Neural cell (in vitro differentiated cells): ENCODE measurements around the gene ARHGEF10L. TPM values are rescaled to one million over a fixed set of nuclear protein-coding genes. Genes with fewer than 3 reads are reported as not detected.

Experiments
- H2AFZ ChIP-seq: fragments of 200-600, 300-800 bp; sonication (generic), shearing (Covaris generic); 2 replicates; pipeline ENCODE4 v1.6.0; 2014; ENCODE audit warnings: low read depth, mild to moderate bottlenecking, antibody characterized with exemption, low read length, moderate library complexity
- H3F3A ChIP-seq: fragments of 200-600 bp; shearing (Covaris generic); 2 replicates; pipeline ENCODE4 v1.6.1; 2016; ENCODE audit warnings: mild to moderate bottlenecking, moderate library complexity, mixed read lengths, antibody characterized with exemption, low read length; ENCODE audit not compliant: insufficient read depth, poor library complexity, severe bottlenecking
- H3K27ac ChIP-seq: fragments of 200-600, 300-800 bp; sonication (generic), shearing (Covaris generic); 2 replicates; pipeline ENCODE4 v1.5.1; 2014; ENCODE audit warnings: mild to moderate bottlenecking, low read length, moderate library complexity
- H3K27me3 ChIP-seq: fragments of 300-800, 200-600 bp; sonication (generic), shearing (Covaris generic); 2 replicates; pipeline ENCODE4 v1.6.0; 2014; ENCODE audit warnings: mild to moderate bottlenecking, low read depth, low read length, moderate library complexity; ENCODE audit not compliant: insufficient read depth
- H3K36me3 ChIP-seq: fragments of 300-800, 200-600 bp; sonication (generic), shearing (Covaris generic); 2 replicates; pipeline ENCODE4 v1.5.1; 2014; ENCODE audit warnings: mild to moderate bottlenecking, antibody characterized with exemption, low read length, moderate library complexity; ENCODE audit not compliant: insufficient read depth
- H3K4me2 ChIP-seq: fragments of 300-800, 200-600 bp; sonication (generic), shearing (Covaris generic); 2 replicates; pipeline ENCODE4 v1.6.0; 2014; ENCODE audit warnings: mild to moderate bottlenecking, low read length
- H3K4me3 ChIP-seq: fragments of 300-800, 200-600 bp; sonication (generic), shearing (Covaris generic); 2 replicates; pipeline ENCODE4 v1.5.1; 2014; ENCODE audit warnings: mild to moderate bottlenecking, low read length, moderate library complexity
- H3K79me2 ChIP-seq: fragments of 200-600 bp; shearing (Covaris generic); replicated peaks from 2 replicates; pipeline ENCODE4 v1.6.0; 2014; ENCODE audit warnings: mild to moderate bottlenecking, low read length, moderate library complexity; ENCODE audit not compliant: insufficient read depth
- H3K9ac ChIP-seq: fragments of 300-800, 200-600 bp; sonication (generic), shearing (Covaris generic); 2 replicates; pipeline ENCODE4 v1.6.1; 2016; ENCODE audit warnings: mild to moderate bottlenecking, low read length, mixed read lengths
- H3K9me2 ChIP-seq: fragments of 200-600 bp; shearing (Covaris generic); 2 replicates; pipeline ENCODE4 v1.6.1; 2016; ENCODE audit warnings: mild to moderate bottlenecking, low read length, mixed read lengths; ENCODE audit not compliant: insufficient read depth
- H3K9me3 ChIP-seq: fragments of 200-600, 300-800 bp; sonication (generic), shearing (Covaris generic); 2 replicates; pipeline ENCODE4 v1.6.1; 2016; ENCODE audit warnings: mild to moderate bottlenecking, mixed run types, low read length, moderate library complexity, mixed read lengths
- H4K20me1 ChIP-seq: fragments of 200-600 bp; shearing (Covaris generic); 2 replicates; pipeline ENCODE4 v1.6.1; 2016; ENCODE audit warnings: mild to moderate bottlenecking, mixed run types; ENCODE audit not compliant: insufficient read depth
- CTCF ChIP-seq: fragments of 450-650 bp; IDR thresholded peaks from 2 replicates; pipeline ENCODE4 v1.5.1; 2014; ENCODE audit warnings: antibody characterized with exemption, mild to moderate bottlenecking, moderate library complexity; ENCODE audit not compliant: poor library complexity, severe bottlenecking
- EP300 ChIP-seq: fragments of 450-650 bp; conservative IDR thresholded peaks from 2 replicates; pipeline ENCODE4 v1.6.1; 2014; ENCODE audit warnings: antibody characterized with exemption, mild to moderate bottlenecking, moderate library complexity; ENCODE audit not compliant: poor library complexity, severe bottlenecking
- EZH2 ChIP-seq: fragments of 200-600, 300-800 bp; shearing (Covaris generic), sonication (generic); IDR thresholded peaks from 2 replicates; pipeline ENCODE4 v1.6.1; 2014; ENCODE audit warnings: antibody characterized with exemption, low read length, borderline replicate concordance, mild to moderate bottlenecking; ENCODE audit not compliant: insufficient read depth, poor library complexity, severe bottlenecking
- MXI1 ChIP-seq: fragments of 450-650 bp; conservative IDR thresholded peaks from 2 replicates; pipeline ENCODE4 v1.6.1; 2014; ENCODE audit warnings: antibody characterized with exemption, mild to moderate bottlenecking; ENCODE audit not compliant: poor library complexity, severe bottlenecking
- POLR2AphosphoS5 ChIP-seq: IDR thresholded peaks from 2 replicates; pipeline ENCODE4 v1.6.1; 2012
- RAD21 ChIP-seq: fragments of 450-650 bp; conservative IDR thresholded peaks from 2 replicates; pipeline ENCODE4 v1.6.1; 2014; ENCODE audit warnings: antibody characterized with exemption, mild to moderate bottlenecking, moderate library complexity
- SMC3 ChIP-seq: fragments of 450-650 bp; conservative IDR thresholded peaks from 2 replicates; pipeline ENCODE4 v1.6.1; 2014; ENCODE audit warnings: antibody characterized with exemption, mild to moderate bottlenecking, moderate library complexity; ENCODE audit not compliant: poor library complexity
- TAF1 ChIP-seq: IDR thresholded peaks from 2 replicates; pipeline ENCODE4 v1.6.1; 2012; ENCODE audit warnings: low read depth
- polyA plus RNA-seq: library from polyadenylated mRNA; depleted of rRNA; stranded (reverse); fragments of >200 nt; gene quantifications from 2 replicates; pipeline ENCODE4 v1.2.3, GENCODE V29; 2014
- TF ChIP-seq, protein P1 (sequence below): IDR thresholded peaks from 2 replicates; pipeline ENCODE4 v1.6.1; 2012; ENCODE audit warnings: borderline replicate concordance

The ARHGEF10L gene
- polyA plus RNA-seq, 1 donor from 2014 or later, result 123 TPM

DNA sequence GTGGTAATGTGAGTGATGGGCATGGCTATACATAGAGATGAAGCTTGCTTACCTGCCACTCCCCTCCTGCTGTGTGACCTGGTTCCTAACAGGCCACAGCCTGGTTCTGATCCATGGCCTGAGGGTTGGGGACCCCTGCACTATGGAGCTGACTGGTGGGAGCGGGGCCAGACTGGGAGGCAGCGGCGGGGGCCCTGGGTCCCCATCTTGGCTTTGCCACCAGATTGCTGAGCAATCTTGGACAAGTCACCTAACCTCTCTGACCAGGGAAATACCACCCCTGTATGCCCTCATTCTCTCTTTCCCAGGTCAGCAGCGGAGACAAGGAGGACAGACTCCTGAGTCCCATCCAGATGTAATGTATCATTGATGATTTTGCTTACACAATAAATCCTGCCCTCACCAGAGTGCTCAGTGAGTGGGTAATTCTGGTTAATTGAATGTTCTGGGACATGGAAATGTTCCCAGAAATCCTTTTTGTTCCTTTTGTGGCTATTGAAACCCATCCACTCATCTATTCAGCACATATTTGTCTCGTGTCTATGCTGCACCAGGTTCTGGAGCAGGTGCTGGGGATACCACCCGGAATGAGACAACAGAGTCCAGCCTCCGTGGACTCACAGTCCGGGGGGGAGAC lies 4.1 kb upstream of the ARHGEF10L start:
- no peak overlapping the region for H3K9ac ChIP-seq
- H3K36me3 ChIP-seq, result no peaks in the 10 kb centered on the region
- no peaks in the 10 kb centered on the region for H3F3A ChIP-seq
- H4K20me1 ChIP-seq, result no peaks in the 10 kb centered on the region
- TF ChIP-seq TAF1, result no peak
- no peak for TF ChIP-seq MXI1
- no peak for TF ChIP-seq POLR2AphosphoS5
- no peak for TF ChIP-seq EZH2
- TF ChIP-seq SMC3, result no peak
- TF ChIP-seq, protein P1, sequence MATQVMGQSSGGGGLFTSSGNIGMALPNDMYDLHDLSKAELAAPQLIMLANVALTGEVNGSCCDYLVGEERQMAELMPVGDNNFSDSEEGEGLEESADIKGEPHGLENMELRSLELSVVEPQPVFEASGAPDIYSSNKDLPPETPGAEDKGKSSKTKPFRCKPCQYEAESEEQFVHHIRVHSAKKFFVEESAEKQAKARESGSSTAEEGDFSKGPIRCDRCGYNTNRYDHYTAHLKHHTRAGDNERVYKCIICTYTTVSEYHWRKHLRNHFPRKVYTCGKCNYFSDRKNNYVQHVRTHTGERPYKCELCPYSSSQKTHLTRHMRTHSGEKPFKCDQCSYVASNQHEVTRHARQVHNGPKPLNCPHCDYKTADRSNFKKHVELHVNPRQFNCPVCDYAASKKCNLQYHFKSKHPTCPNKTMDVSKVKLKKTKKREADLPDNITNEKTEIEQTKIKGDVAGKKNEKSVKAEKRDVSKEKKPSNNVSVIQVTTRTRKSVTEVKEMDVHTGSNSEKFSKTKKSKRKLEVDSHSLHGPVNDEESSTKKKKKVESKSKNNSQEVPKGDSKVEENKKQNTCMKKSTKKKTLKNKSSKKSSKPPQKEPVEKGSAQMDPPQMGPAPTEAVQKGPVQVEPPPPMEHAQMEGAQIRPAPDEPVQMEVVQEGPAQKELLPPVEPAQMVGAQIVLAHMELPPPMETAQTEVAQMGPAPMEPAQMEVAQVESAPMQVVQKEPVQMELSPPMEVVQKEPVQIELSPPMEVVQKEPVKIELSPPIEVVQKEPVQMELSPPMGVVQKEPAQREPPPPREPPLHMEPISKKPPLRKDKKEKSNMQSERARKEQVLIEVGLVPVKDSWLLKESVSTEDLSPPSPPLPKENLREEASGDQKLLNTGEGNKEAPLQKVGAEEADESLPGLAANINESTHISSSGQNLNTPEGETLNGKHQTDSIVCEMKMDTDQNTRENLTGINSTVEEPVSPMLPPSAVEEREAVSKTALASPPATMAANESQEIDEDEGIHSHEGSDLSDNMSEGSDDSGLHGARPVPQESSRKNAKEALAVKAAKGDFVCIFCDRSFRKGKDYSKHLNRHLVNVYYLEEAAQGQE, result no peak
- no peak overlapping the region for H3K27ac ChIP-seq
- peaks cover 5% of the 10 kb centered on the region for H3K79me2 ChIP-seq
- no peaks in the 10 kb centered on the region for H3K9me3 ChIP-seq
- H3K9me2 ChIP-seq, result no peaks in the 10 kb centered on the region
- H3K27me3 ChIP-seq, result no peaks in the 10 kb centered on the region
- no peak overlapping the region for H2AFZ ChIP-seq
- no peak overlapping the region for H3K4me2 ChIP-seq
- no peak overlapping the region for H3K4me3 ChIP-seq

DNA sequence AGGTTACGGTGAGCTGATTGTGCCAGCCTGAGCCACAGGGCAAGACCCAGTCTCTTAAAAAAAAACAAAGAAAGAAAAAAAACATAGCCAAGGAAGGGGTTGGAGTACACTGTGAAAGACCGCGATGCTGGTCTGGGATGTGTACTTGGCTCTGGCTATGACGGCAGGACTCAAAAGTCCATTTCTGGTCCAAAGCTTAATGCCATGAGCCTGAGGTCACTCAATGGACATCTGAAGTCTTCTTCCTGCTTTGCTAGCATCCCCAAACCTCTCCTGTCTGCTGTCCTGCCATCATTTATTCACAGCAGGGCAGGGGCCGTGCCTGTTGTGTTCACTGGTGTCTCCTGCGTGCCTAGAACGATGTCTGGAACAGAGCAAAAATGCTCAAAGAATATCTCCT lies 1.5 kb upstream of the ARHGEF10L start:
- Histone ChIP-seq H3K27me3 (no peaks in the 10 kb centered on the region), H3F3A (no peaks in the 10 kb centered on the region), H3K9me3 (no peaks in the 10 kb centered on the region), H3K27ac (no peak overlapping the region), H3K79me2 (peaks cover 30% of the 10 kb centered on the region), H3K36me3 (no peaks in the 10 kb centered on the region), H3K4me2 (no peak overlapping the region), H3K9me2 (no peaks in the 10 kb centered on the region), H2AFZ (no peak overlapping the region), H3K4me3 (no peak overlapping the region), H4K20me1 (no peaks in the 10 kb centered on the region), H3K9ac (peak overlapping the region; percentile 76)
- TF ChIP-seq TAF1 (no peak), MXI1 (no peak), POLR2AphosphoS5 (no peak), CTCF (no peak), EP300 (no peak), SMC3 (no peak), RAD21 (no peak), EZH2 (no peak)
- TF ChIP-seq, protein P1, result no peak
